ENCODE data around the gene TRDN.
"Not testable (repeated sequence)": the region's sequence is repeated elsewhere in the genome, so short reads cannot be mapped to it uniquely, and the experiment has no call there.

The TRDN gene

DNA sequence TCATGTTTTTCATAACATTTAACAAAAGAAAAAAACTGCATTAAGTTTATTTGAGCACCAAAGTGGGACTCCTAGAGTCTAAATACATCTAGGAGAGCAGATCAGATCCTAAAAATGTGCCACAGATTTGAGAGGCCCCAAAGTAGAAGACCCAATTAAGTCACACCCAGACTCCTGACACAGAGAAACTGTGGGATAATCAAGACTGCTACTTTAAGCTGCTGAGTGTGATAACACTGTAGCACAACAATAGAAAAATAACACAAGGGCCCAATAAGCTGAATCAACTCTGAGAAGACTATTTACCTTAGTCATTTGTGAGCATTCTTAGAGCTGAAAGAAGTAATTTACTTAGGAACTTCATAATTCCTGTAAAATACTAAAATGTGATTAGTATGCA lies 26.0 kb downstream of the TRDN start:
- no peaks in the 10 kb centered on the region for H3K9me3 Mint-ChIP-seq
- H3K36me3 Mint-ChIP-seq: no peaks in the 10 kb centered on the region
- H3K4me1 Mint-ChIP-seq: no peaks in the 10 kb centered on the region
- ATAC-seq (ENCODE audit: low read depth): no peak
- H3K4me3 Mint-ChIP-seq: no peak overlapping the region
- H3K27me3 Mint-ChIP-seq: no peaks in the 10 kb centered on the region
- H3K27ac Mint-ChIP-seq: no peak overlapping the region
- DNase-seq (ENCODE audit: low spot score in 2 of 2): no peak

DNA sequence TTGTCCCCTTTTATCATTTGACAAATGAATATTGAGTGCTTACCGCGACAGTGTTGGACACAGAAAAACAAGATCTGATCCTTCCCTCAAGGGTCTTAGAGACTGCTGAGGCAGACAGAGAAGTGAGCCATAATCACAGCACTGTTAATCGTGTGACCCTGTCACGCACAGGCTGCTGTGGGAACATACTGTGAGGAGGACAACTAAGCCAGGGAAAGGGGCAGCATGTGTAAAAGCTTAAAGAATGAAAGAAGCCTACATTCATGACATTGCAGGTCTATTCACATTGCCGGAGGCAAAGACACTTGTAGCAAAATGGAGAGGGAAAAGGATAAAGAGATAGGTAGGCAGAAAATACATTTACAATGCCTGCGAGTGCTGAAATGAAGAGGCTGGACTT lies 32.7 kb downstream of the TRDN start:
- no peaks in the 10 kb centered on the region for H3K27me3 Mint-ChIP-seq
- DNase-seq (ENCODE audit: low spot score in 2 of 2): no peak
- no peak for ATAC-seq (ENCODE audit: low read depth)
- H3K36me3 Mint-ChIP-seq: no peaks in the 10 kb centered on the region
- H3K4me3 Mint-ChIP-seq: no peak overlapping the region
- H3K4me1 Mint-ChIP-seq: no peaks in the 10 kb centered on the region
- H3K9me3 Mint-ChIP-seq: no peaks in the 10 kb centered on the region
- no peak overlapping the region for H3K27ac Mint-ChIP-seq

DNA sequence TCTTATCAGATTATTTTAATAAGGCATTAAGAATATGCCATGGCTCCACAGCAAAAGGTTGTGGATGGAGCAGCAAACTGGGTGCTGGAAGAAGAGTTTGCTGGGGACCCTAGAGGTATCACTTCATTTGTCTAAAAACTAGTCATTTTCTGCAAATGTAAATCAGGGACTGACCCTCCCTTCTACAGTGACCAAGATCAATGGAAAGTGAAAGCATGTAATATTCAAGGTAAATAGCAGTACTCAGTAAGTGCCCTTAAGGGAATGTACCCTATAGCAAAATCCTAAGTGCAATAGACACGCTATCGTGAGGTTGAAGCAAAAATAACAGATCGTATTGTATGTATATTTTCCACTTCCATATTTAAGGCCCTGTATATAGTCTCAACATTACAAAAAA lies 38.7 kb downstream of the TRDN start:
- Mint-ChIP-seq H3K27me3 (no peaks in the 10 kb centered on the region), H3K9me3 (no peaks in the 10 kb centered on the region)
- ATAC-seq (ENCODE audit: low read depth): no peak

DNA sequence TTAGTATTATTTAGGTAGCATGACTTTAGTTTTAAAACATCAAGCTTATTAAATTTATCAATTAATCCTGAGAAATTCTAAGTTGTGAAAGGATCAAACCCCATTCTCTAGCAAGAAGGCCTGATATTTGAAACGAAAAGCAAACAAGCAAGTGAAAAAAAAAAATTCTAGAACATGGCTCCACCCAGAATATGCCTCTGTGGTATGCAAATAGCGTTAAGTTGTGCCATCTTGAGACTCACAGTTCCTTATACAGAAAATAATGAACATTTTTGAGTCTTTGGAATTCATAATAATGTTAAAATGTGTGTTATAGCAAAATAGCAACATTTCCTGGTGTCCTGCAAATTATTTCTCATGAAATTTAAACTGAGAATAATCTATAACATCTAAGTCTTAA lies 42.0 kb downstream of the TRDN start:
- no peak overlapping the region for H3K4me3 Mint-ChIP-seq
- ATAC-seq (ENCODE audit: low read depth) (no peak), DNase-seq (ENCODE audit: low spot score in 2 of 2) (no peak)
- H3K4me1 Mint-ChIP-seq: no peaks in the 10 kb centered on the region
- no peak overlapping the region for H3K27ac Mint-ChIP-seq
- no peaks in the 10 kb centered on the region for H3K36me3 Mint-ChIP-seq
- H3K9me3 Mint-ChIP-seq: no peaks in the 10 kb centered on the region
- H3K27me3 Mint-ChIP-seq: no peaks in the 10 kb centered on the region

More for the DNA sequence above, 38.7 kb downstream of the TRDN start:
- no peaks in the 10 kb centered on the region for H3K36me3 Mint-ChIP-seq
- H3K27ac Mint-ChIP-seq: no peak overlapping the region
- no peak overlapping the region for H3K4me3 Mint-ChIP-seq
- H3K4me1 Mint-ChIP-seq: no peaks in the 10 kb centered on the region
- no peak for DNase-seq (ENCODE audit: low spot score in 2 of 2)

DNA sequence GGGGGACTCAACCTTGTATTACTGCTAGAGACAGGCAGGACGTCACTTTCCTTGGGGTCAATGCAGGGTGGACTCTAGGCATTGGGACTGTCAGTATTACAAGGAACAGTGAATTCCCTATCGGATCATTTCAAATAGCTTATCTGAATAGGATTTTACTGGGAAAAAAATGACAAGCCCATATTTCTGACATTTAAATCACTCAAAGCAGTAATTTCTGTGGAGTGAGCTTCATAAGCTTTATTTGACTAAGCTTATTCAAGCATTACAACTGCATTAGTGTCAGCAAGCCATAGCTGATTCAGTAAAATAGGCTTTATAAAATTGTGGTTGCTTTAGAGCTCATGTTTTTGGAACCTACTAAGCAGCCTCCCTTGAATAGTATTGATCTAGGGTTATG lies 44.3 kb downstream of the TRDN start:
- H3K27ac Mint-ChIP-seq: no peak overlapping the region
- no peak for DNase-seq (ENCODE audit: low spot score in 2 of 2)
- no peak for ATAC-seq (ENCODE audit: low read depth)
- no peak overlapping the region for H3K4me3 Mint-ChIP-seq
- no peaks in the 10 kb centered on the region for H3K4me1 Mint-ChIP-seq
- no peaks in the 10 kb centered on the region for H3K27me3 Mint-ChIP-seq
- no peaks in the 10 kb centered on the region for H3K36me3 Mint-ChIP-seq
- H3K9me3 Mint-ChIP-seq: peaks cover 2% of the 10 kb centered on the region

DNA sequence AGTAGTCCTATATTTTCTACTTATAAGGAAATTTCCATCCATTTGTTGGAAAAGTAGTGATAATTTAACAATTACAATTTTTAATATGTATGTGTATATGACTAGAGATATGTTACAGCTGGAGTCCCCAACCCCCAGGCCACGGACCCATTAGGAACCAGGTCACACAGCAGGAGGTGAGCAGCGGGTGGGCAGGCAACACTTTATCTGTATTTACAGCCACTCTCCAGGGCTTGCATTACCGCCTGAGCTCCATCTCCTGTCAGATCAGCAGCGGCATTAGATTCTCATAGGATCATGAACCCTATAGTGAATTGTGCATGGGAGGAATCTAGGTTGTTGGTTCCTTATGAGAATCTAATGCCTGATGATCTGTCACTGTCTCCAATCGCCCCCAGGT lies 46.8 kb downstream of the TRDN start:
- H3K36me3 Mint-ChIP-seq: no peaks in the 10 kb centered on the region
- no peak overlapping the region for H3K4me3 Mint-ChIP-seq
- no peak overlapping the region for H3K27ac Mint-ChIP-seq
- H3K9me3 Mint-ChIP-seq: peaks cover 4% of the 10 kb centered on the region
- H3K27me3 Mint-ChIP-seq: no peaks in the 10 kb centered on the region
- no peak for ATAC-seq (ENCODE audit: low read depth)
- no peak for DNase-seq (ENCODE audit: low spot score in 2 of 2)
- no peaks in the 10 kb centered on the region for H3K4me1 Mint-ChIP-seq

DNA sequence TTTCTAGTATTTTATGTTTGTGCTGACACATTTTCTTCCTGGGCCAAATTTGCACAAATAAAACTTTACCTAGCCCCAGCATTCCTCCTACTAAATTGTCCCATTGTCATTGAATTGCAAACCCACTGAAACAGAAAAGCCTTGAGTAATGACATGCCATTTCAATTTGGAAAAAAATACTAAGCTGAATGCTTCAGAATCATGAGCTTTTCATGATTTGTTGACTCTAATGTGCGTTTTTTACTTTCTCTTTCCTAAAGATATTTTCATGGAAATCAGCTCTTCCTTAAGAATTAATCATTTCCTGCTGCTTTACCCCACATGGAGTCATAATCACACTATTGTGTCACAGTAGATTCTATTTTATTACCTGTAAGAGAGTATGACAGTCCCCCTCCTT lies 47.4 kb downstream of the TRDN start:
- no peaks in the 10 kb centered on the region for H3K27me3 Mint-ChIP-seq
- DNase-seq (ENCODE audit: low spot score in 2 of 2): no peak
- peaks cover 8% of the 10 kb centered on the region for H3K9me3 Mint-ChIP-seq
- no peak overlapping the region for H3K27ac Mint-ChIP-seq
- H3K4me1 Mint-ChIP-seq: no peaks in the 10 kb centered on the region
- no peak for ATAC-seq (ENCODE audit: low read depth)
- no peak overlapping the region for H3K4me3 Mint-ChIP-seq
- no peaks in the 10 kb centered on the region for H3K36me3 Mint-ChIP-seq

DNA sequence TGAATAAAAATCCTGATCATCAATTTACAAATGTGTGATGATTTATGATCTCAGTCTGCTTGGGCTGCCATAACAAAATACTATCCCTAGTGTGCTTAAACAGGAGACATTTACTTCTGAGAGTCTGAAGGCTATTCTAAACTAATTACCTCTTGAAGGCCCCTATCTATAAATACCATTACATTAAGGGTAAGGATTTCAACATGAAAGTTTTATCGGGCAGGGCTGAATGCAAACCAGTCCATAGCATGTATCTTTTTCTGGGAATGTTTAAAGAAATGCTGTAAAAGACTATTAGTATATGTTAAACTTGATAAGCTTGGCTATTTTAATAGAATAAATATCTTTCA lies 48.2 kb downstream of the TRDN start:
- Mint-ChIP-seq H3K4me3 (no peak overlapping the region), H3K36me3 (no peaks in the 10 kb centered on the region), H3K27ac (no peak overlapping the region), H3K4me1 (no peaks in the 10 kb centered on the region), H3K9me3 (peaks cover 11% of the 10 kb centered on the region), H3K27me3 (no peaks in the 10 kb centered on the region)
- DNase-seq (ENCODE audit: low spot score in 2 of 2) (no peak), ATAC-seq (ENCODE audit: low read depth) (no peak)

DNA sequence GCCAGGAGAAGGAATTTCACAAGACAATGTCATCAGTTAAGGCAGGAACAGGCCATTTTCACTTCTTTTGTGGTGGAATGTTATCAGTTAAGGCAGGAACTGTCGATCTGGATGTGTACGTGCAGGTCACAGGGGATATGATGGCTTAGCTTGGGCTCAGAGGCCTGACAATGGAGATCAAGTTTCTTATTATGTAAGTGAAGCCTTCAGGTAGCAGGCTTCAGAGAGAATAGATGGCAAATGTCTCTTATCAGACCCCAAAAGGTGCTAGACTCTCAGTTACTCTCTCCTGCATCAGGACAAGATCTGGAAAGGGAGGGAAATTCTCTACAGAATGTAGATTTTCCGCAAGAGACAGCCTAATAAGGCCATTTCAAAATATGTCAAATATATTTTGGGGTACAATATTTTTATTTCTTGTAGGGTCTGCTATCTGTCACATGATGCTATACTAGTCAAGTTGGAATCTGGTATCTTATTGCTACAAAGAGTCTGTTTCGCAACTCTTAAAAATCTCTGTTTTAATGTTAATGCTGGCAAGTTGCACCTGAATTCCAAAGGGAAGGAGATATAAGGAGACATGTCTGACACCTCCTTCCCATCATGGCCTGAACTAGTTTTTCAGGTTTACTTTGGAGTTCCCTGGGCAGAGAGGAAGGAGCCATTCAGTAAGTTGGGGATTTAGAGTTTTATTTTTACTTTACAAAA lies 48.8 kb downstream of the TRDN start:
- Mint-ChIP-seq H3K4me3 (no peak overlapping the region), H3K27ac (no peak overlapping the region), H3K4me1 (no peaks in the 10 kb centered on the region), H3K27me3 (no peaks in the 10 kb centered on the region), H3K9me3 (peaks cover 11% of the 10 kb centered on the region), H3K36me3 (no peaks in the 10 kb centered on the region)
- ATAC-seq (ENCODE audit: low read depth) (no peak), DNase-seq (ENCODE audit: low spot score in 2 of 2) (no peak)

DNA sequence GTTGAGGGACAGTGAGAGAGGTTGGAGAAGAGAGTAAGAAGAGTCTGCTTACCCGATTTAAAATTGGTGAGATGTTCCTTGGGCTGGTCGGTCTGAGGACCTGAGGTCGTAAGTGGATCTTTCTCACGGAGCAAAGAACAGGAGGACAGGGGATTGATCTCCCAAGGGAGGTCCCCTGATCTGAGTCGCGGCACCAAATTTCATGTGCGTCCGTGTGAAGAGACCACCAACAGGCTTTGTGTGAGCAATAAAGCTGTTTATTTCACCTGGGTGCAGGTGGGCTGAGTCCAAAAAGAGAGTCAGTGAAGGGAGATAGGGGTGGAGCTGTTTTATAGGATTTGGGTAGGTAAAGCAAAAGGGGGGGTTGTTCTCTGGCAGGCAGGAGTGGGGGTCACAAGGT lies 49.3 kb downstream of the TRDN start:
- not testable (repeated sequence) for DNase-seq (ENCODE audit: low spot score in 2 of 2); H3K36me3 Mint-ChIP-seq; H3K27ac Mint-ChIP-seq; H3K27me3 Mint-ChIP-seq; H3K4me3 Mint-ChIP-seq; ATAC-seq (ENCODE audit: low read depth); H3K4me1 Mint-ChIP-seq
- peaks cover 11% of the 10 kb centered on the region for H3K9me3 Mint-ChIP-seq

DNA sequence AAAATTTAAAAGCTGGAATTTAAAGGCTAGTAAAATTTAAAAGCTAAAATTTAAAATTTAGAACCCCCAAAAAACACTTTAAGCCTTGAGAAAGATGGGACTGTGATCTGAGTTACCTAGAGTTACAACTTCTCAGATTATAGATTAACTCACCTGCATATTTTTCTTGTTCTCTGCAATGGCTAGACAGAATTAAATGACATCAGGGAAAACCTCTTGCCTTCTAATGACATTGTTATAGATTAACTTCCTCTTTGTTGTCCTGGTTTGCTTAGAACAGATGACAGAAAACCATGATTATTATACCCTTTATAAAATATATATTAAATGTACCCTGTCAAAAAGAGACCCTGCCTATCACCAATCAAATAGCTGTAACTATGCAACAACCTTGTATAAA lies 56.4 kb downstream of the TRDN start:
- no peaks in the 10 kb centered on the region for H3K36me3 Mint-ChIP-seq
- H3K4me3 Mint-ChIP-seq: no peak overlapping the region
- H3K27ac Mint-ChIP-seq: no peak overlapping the region
- H3K4me1 Mint-ChIP-seq: no peaks in the 10 kb centered on the region
- no peak for DNase-seq (ENCODE audit: low spot score in 2 of 2)
- peaks cover 15% of the 10 kb centered on the region for H3K9me3 Mint-ChIP-seq
- no peak for ATAC-seq (ENCODE audit: low read depth)
- no peaks in the 10 kb centered on the region for H3K27me3 Mint-ChIP-seq

DNA sequence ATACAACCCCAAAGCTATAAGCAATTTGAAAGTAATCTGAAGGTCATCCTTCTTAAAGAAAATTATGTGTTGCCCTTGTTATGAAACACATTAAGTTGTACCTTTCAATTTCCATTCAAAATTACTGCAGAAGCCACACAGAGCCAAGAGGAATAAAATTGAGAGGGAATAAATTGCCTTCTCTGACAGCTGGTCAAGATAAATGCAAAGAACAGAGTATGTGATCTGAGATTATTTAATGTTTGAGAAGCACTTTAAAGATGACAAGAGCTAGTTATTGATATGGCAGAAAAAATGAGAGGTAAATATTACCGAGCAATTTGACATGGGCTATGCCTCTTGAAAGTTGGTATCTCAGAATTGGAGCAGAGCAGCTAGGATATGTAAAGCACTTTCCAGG lies 61.6 kb downstream of the TRDN start:
- Mint-ChIP-seq H3K4me3 (no peak overlapping the region), H3K27me3 (no peaks in the 10 kb centered on the region), H3K4me1 (no peaks in the 10 kb centered on the region), H3K36me3 (no peaks in the 10 kb centered on the region), H3K9me3 (peaks cover 6% of the 10 kb centered on the region), H3K27ac (no peak overlapping the region)
- ATAC-seq (ENCODE audit: low read depth) (no peak), DNase-seq (ENCODE audit: low spot score in 2 of 2) (no peak)

DNA sequence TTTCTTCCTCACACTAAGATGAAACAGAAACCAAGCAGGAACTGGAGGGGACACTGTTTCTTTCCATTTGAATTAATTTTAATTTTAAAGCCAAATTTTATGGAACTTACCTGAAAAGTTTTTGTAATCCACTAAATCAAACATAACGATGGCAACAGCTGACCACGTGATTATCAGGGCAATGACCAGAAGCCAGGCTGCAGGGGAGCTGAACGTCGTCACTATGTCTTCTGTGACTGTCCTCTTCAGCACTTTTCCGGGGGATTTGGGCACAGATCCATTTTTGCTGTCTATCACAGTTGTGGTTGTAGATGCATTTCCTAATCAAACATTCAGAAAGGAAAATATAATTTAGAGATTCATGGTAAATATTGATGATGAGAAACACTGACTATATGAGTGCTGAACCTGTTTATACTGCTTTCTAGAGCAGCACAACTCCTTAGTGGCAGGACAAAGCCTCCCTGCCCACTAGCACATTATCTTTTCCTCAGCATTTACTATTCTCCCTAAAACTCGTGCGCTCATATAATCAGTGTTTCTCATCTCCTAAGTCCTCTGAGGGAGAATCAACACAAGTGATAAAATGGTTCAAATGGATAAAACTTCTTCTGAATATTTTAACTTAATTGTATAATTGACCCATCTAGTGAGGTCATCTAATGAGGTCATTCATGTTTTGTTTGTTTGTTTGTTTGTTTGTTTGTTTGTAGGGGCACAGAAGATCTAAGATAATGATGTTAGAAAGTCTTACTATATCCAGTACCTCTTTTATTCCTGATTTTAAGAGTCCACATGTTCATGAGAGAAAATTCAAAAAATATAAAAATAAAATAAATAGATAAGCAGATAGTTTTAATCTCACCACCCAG lies 65.7 kb downstream of the TRDN start:
- H3K27ac Mint-ChIP-seq: no peak overlapping the region

DNA sequence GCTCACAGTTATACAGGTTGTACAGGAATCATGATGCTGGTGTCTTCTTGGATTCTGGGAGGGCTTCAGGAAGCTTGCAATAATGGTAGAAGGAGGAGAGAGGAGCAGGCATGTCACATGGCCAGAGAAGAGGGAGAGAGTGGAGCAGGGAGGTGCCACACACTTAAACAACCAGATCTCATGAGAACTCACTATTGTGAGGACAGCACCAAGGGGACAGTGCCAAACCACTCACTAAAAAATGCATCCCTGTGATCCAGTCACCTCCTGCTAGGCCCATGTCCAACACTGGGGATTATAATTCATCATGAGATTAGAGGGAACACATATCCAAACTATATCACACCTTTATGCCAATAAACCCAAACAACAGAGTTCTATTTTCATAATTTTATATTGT lies 67.2 kb downstream of the TRDN start:
- Mint-ChIP-seq H3K27ac (no peak overlapping the region), H3K9me3 (peaks cover 1% of the 10 kb centered on the region), H3K4me1 (no peaks in the 10 kb centered on the region), H3K36me3 (no peaks in the 10 kb centered on the region), H3K4me3 (no peak overlapping the region), H3K27me3 (no peaks in the 10 kb centered on the region)
- ATAC-seq (ENCODE audit: low read depth): no peak
- no peak for DNase-seq (ENCODE audit: low spot score in 2 of 2)

More for the DNA sequence above, 65.7 kb downstream of the TRDN start:
- no peak for ATAC-seq (ENCODE audit: low read depth)
- Mint-ChIP-seq H3K4me1 (no peaks in the 10 kb centered on the region), H3K4me3 (no peak overlapping the region), H3K36me3 (no peaks in the 10 kb centered on the region), H3K27me3 (no peaks in the 10 kb centered on the region), H3K9me3 (peaks cover 1% of the 10 kb centered on the region)
- no peak for DNase-seq (ENCODE audit: low spot score in 2 of 2)

DNA sequence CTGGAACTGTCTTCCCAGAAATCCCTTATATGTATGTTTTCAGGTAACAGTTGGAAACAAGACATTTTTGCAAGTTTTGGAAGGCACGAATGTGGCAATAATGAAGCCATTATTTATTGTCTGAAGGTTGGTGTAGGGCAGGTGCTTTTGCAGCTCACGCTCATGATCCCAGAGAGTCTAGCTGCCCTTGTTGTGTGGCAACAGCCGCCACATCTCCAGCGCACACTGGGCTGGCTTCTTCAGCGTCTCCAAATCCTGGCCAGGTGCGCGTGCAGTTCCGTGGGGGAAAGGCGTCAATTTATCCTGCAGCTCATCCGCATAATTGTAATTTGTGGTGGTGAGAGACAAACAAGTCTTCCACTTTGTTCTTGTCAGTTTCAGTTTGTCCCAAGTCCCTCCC lies 71.2 kb downstream of the TRDN start:
- Mint-ChIP-seq H3K27me3 (no peaks in the 10 kb centered on the region), H3K4me3 (no peak overlapping the region), H3K27ac (no peak overlapping the region), H3K36me3 (no peaks in the 10 kb centered on the region), H3K4me1 (no peaks in the 10 kb centered on the region), H3K9me3 (peaks cover 4% of the 10 kb centered on the region)
- no peak for ATAC-seq (ENCODE audit: low read depth)
- DNase-seq (ENCODE audit: low spot score in 2 of 2): no peak

Measured in memory B cell (primary cell).